AG10803 (cell line): ENCODE measurements around the gene CAMKMT.

Experiments used
- DNase-seq: peaks from one replicate; pipeline ENCODE4 v3.0.0; 2010; ENCODE audit warnings: low read depth
- H3K4me3 ChIP-seq: 2 replicates; pipeline ENCODE4 v1.5.1; 2011; ENCODE audit warnings: mild to moderate bottlenecking, low read length, control low read depth
- TF ChIP-seq, protein P1 (sequence below): conservative IDR thresholded peaks from 2 replicates; pipeline ENCODE4 v1.5.1; 2011; ENCODE audit warnings: mild to moderate bottlenecking, low read length, control low read depth, inconsistent platforms

Gene CAMKMT

DNA sequence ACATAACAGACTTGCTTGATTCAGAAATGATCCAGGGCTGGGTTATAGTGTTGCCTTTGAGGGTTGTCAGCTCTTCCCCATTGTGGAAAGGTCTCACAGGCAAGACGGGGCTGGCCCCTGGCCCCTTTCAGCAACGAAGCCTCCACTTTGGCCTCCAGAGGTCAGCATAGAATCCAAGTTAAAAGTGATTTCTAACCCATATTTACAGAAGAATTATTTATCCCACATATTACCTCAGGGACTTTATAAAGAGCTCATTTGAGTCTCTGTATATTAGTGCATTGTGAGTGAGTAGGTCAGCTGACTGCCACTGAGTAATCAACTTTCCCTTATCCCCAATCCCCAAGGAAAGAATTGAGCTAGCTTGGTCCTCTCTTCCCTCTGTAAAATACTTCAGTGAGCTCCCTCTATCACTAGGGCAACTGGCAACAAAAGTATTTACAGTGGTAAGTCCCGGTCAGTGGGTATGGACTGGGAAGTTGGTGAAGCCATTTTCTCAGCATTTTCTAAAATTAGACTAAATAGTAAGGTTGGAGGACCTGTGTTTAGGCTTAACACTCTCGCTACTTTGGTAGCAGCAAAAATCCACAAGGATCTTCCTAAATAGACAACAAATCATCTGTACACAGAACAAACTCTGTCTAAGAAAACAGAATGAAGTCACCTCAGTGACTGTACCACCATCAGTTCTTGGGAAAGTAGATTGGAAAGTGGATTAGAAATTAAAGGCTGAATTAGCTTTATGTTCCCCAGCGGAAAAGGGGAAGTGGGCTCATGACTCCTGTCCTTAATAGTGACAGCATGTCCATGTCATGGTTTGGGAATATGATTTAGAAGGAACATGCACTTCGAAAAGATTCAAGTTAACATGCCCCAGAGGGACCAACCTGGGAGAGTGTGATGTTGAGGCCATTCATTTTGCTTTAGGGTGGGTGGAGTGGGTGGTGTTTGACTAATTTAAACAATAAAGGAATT lies 408.8 kb downstream of the CAMKMT start:
- TF ChIP-seq, protein P1, sequence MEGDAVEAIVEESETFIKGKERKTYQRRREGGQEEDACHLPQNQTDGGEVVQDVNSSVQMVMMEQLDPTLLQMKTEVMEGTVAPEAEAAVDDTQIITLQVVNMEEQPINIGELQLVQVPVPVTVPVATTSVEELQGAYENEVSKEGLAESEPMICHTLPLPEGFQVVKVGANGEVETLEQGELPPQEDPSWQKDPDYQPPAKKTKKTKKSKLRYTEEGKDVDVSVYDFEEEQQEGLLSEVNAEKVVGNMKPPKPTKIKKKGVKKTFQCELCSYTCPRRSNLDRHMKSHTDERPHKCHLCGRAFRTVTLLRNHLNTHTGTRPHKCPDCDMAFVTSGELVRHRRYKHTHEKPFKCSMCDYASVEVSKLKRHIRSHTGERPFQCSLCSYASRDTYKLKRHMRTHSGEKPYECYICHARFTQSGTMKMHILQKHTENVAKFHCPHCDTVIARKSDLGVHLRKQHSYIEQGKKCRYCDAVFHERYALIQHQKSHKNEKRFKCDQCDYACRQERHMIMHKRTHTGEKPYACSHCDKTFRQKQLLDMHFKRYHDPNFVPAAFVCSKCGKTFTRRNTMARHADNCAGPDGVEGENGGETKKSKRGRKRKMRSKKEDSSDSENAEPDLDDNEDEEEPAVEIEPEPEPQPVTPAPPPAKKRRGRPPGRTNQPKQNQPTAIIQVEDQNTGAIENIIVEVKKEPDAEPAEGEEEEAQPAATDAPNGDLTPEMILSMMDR = no peak
- no peak overlapping the region for H3K4me3 ChIP-seq
- DNase-seq = no peak

GRCh38 chr2:44771522-44771921 lies 409.8 kb downstream of the CAMKMT start:
- no peak overlapping the region for H3K4me3 ChIP-seq
- TF ChIP-seq, protein P1 = no peak
- DNase-seq = no peak

- TF ChIP-seq, protein P1 = no peak
- no peak overlapping the region for H3K4me3 ChIP-seq
- no peak for DNase-seq
Measured at GRCh38 chr2:44772131-44772530, 410.4 kb downstream of the CAMKMT start.

- H3K4me3 ChIP-seq = no peak overlapping the region
- DNase-seq = no peak
- TF ChIP-seq, protein P1 = no peak
Measured at GRCh38 chr2:44772669-44773378, 411.1 kb downstream of the CAMKMT start.

- no peak overlapping the region for H3K4me3 ChIP-seq
- TF ChIP-seq, protein P1 = no peak
- DNase-seq = no peak
Measured at GRCh38 chr2:44774826-44775492, 413.2 kb downstream of the CAMKMT start.

- H3K4me3 ChIP-seq = no peak overlapping the region
- no peak for DNase-seq
- TF ChIP-seq, protein P1 = no peak
Measured at GRCh38 chr2:44777036-44777435, 415.3 kb downstream of the CAMKMT start.
